Endothelial cell of umbilical vein (primary cell): Measurements from ENCODE around the gene EME2. TPM values are rescaled to one million over a fixed set of nuclear protein-coding genes. Genes with fewer than 3 reads are reported as not detected.

ENCODE experiments used
- BruUV-seq: library from RNA; stranded (reverse); fragments of 400-500 nt; replicated peaks from 2 replicates; lab custom pipeline; 2021; lab: Mats Ljungman, UMichigan
- CTCF ChIA-PET: fragments of 300-600, 350-600 bp; sonication (Branson Sonifier 250); formaldehyde crosslinking; loops from one replicate; lab custom pipeline; 2021; ENCODE audit warnings: antibody characterized with exemption, inconsistent platforms; lab: Charles Lee
- POLR2A ChIA-PET: fragments of 300-600, 350-600 bp; sonication (Branson Sonifier 250); formaldehyde crosslinking; loops from one replicate; lab custom pipeline; 2021; ENCODE audit warnings: antibody characterized with exemption, inconsistent platforms; lab: Charles Lee
- DNase-seq: peaks from one replicate; pipeline ENCODE4 v3.0.0-alpha.2; 2011; ENCODE audit warnings: low read depth, low spot score
- FAIRE-seq: peaks from 2 replicates; lab custom pipeline; 2011; peaks lifted over from hg19 to GRCh38; lab: Jason Lieb, UNC
- H2AFZ ChIP-seq: 2 replicates; pipeline ENCODE4 v1.6.0; 2012; ENCODE audit warnings: low read depth, low read length, control low read depth, inconsistent platforms
- H3K27ac ChIP-seq: 2 replicates; pipeline ENCODE4 v1.5.1; 2011; ENCODE audit warnings: low read depth, mild to moderate bottlenecking, control low read depth, low read length, moderate library complexity; ENCODE audit not compliant: insufficient read depth
- H3K27me3 ChIP-seq, 2 experiments: 2 replicates each; pipeline versions ENCODE4 v1.6.0 to v1.6.1; 2011; ENCODE audit warnings: low read length in 2 of 2, mixed read lengths in 1 of 2; ENCODE audit not compliant: control insufficient read depth in 2 of 2, insufficient read depth in 2 of 2
- H3K36me3 ChIP-seq, 2 experiments: 2 replicates in 1 of 2; 3 replicates in 1 of 2; pipeline ENCODE4 v1.5.1; 2011; ENCODE audit warnings: low read length in 2 of 2, mild to moderate bottlenecking in 1 of 2, moderate library complexity in 1 of 2; ENCODE audit not compliant: control insufficient read depth in 2 of 2, insufficient read depth in 2 of 2; ENCODE audit errors: extremely low read depth in 1 of 2
- H3K4me1 ChIP-seq: 3 replicates; pipeline ENCODE4 v1.5.1; 2011; ENCODE audit warnings: mild to moderate bottlenecking, low read length; ENCODE audit not compliant: control insufficient read depth, insufficient read depth; ENCODE audit errors: extremely low read depth
- H3K4me2 ChIP-seq: 2 replicates; pipeline ENCODE4 v1.6.1; 2011; ENCODE audit warnings: low read length, control low read depth, mixed read lengths; ENCODE audit not compliant: insufficient read depth
- H3K4me3 ChIP-seq, 3 experiments: fragments of 200-600 bp in 1 of 3; sonication (generic), shearing (Covaris generic) in 1 of 3; replicated peaks in 1 of 3; 2 replicates each; pipeline ENCODE4 v1.5.1; 2011 to 2016; ENCODE audit warnings: control low read depth in 3 of 3, low read length in 3 of 3, mild to moderate bottlenecking in 2 of 3, inconsistent platforms in 1 of 3, low read depth in 1 of 3, moderate library complexity in 1 of 3; ENCODE audit not compliant: insufficient read depth in 1 of 3
- H3K79me2 ChIP-seq: 2 replicates; pipeline ENCODE4 v1.6.0; 2012; ENCODE audit warnings: low read length, inconsistent platforms; ENCODE audit not compliant: control insufficient read depth, insufficient read depth
- H3K9ac ChIP-seq: replicated peaks from 2 replicates; pipeline ENCODE3; 2011; ENCODE audit warnings: low read length, control low read depth; ENCODE audit not compliant: insufficient read depth; ENCODE audit errors: extremely low read depth
- H3K9me1 ChIP-seq: replicated peaks from 3 replicates; pipeline ENCODE4 v1.6.0; 2011; ENCODE audit warnings: mild to moderate bottlenecking, low read length; ENCODE audit not compliant: control insufficient read depth, insufficient read depth; ENCODE audit errors: extremely low read depth
- H3K9me3 ChIP-seq: replicated peaks from 2 replicates; pipeline ENCODE4 v1.5.1; 2012; ENCODE audit warnings: low read length, inconsistent platforms; ENCODE audit not compliant: control insufficient read depth, insufficient read depth
- H4K20me1 ChIP-seq: replicated peaks from 2 replicates; pipeline ENCODE3; 2011; ENCODE audit warnings: mild to moderate bottlenecking, low read length; ENCODE audit not compliant: control insufficient read depth, insufficient read depth; ENCODE audit errors: extremely low read depth
- EZH2 ChIP-seq: IDR thresholded peaks from 2 replicates; pipeline ENCODE4 v1.6.1; 2012; ENCODE audit warnings: borderline replicate concordance, low read depth, mild to moderate bottlenecking, moderate library complexity, low read length, inconsistent platforms; ENCODE audit not compliant: severe bottlenecking
- FOS ChIP-seq: IDR thresholded peaks from 2 replicates; pipeline ENCODE4 v1.6.1; 2011; ENCODE audit warnings: mild to moderate bottlenecking, low read length, moderate library complexity, borderline replicate concordance; ENCODE audit not compliant: insufficient read depth
- GATA2 ChIP-seq: IDR thresholded peaks from 2 replicates; pipeline ENCODE4 v1.7.0; 2011; ENCODE audit warnings: low read depth, mild to moderate bottlenecking, moderate library complexity, mixed read lengths, low read length; ENCODE audit not compliant: insufficient read length, insufficient read depth
- JUN ChIP-seq: IDR thresholded peaks from 2 replicates; pipeline ENCODE4 v1.6.1; 2011; ENCODE audit warnings: borderline replicate concordance, low read depth; ENCODE audit not compliant: insufficient read length, insufficient read depth
- MAX ChIP-seq: IDR thresholded peaks from 2 replicates; pipeline ENCODE4 v1.6.1; 2011; ENCODE audit not compliant: insufficient read depth, insufficient read length
- MYC ChIP-seq: IDR thresholded peaks from one replicate; pipeline ENCODE4 v1.6.1; 2011; ENCODE audit warnings: mild to moderate bottlenecking, low read depth, low read length
- POLR2A ChIP-seq: IDR thresholded peaks from 2 replicates; pipeline ENCODE4 v1.6.1; 2012; ENCODE audit warnings: low read depth, mild to moderate bottlenecking, control low read depth, low read length
- POLR2AphosphoS5 ChIP-seq: IDR thresholded peaks from 2 replicates; pipeline ENCODE4 v1.6.1; 2012; ENCODE audit warnings: low read depth, mild to moderate bottlenecking, control low read depth, low read length, moderate library complexity; ENCODE audit not compliant: insufficient read depth
- dilution Hi-C: fragments of 300-500 bp; cut with MboI; formaldehyde crosslinking; loops from one replicate; pipeline ENCODE4 v1.15.0; 2019; ENCODE audit warnings: low sequenced_read_pairs; ENCODE audit not compliant: extremely low pct_ligation_motif_present
- intact Hi-C: fragments of 100-400 bp; cut with micrococcal nuclease; formaldehyde crosslinking; loops from one replicate; pipeline ENCODE4 v1.10.0; 2022
- polyA plus RNA-seq, 4 experiments: library from polyadenylated mRNA; depleted of rRNA in 3 of 4; stranded (reverse) in 3 of 4; unstranded in 1 of 4; fragments of >200 nt; gene quantifications; 2 replicates each; pipeline versions ENCODE4 v1.2.1 to v1.2.3, GENCODE V29; 2011 to 2012; ENCODE audit warnings: missing spikeins in 1 of 4
- total RNA-seq: library from RNA; stranded (reverse); gene quantifications from 2 replicates; pipeline ENCODE4 v1.2.3, GENCODE V29; 2021
- TF ChIP-seq, protein P1 (sequence below), 2 donors: IDR thresholded peaks; 1 replicate in 1 of 2; 2 replicates in 1 of 2; pipeline ENCODE4 v1.5.1; 2011; ENCODE audit warnings: low read length in 2 of 2, mild to moderate bottlenecking in 2 of 2, moderate library complexity in 2 of 2, control low read depth in 1 of 2, inconsistent platforms in 1 of 2, low read depth in 1 of 2; ENCODE audit not compliant: insufficient read depth in 1 of 2; ENCODE audit errors: extremely low read depth in 1 of 2

EME2 gene
- total and polyA plus RNA-seq, 2 donors (not counting 3 experiments of a cell fraction or from before 2014, with no cell fraction given), result 9.7 to 21.4 TPM

DNA sequence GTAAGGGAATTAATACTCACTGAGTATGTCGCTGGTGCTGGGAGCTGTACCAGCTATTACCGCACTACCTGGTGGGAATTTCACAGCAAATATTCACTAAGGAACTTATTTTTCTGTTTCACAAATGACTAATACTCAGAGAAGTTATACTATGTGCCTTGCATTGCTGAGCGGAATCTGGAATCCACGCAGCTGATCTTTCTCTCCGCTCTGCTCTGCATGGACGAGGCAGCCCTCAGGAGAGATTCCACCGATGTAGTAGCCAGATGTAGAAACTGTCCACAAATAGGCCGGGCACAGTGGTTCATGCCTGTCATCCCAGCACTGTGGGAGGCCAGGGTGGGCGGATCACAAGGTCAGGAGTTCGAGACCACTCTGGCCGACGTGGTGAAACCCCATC is 18.4 kb upstream of the EME2 start:
- POLR2A ChIA-PET, result no interaction called here

More for the DNA sequence above, 18.4 kb upstream of the EME2 start:
- no peaks in the 10 kb centered on the region for H3K27me3 ChIP-seq
- H3K9me3 ChIP-seq, result no peaks in the 10 kb centered on the region
- dilution Hi-C loops, result no loop called here
- TF ChIP-seq GATA2, result no peak
- no peak for TF ChIP-seq MYC
- no peak for TF ChIP-seq POLR2A
- no peak for TF ChIP-seq POLR2AphosphoS5
- no peak for TF ChIP-seq JUN
- TF ChIP-seq FOS, result no peak
- no peak for TF ChIP-seq EZH2
- TF ChIP-seq MAX, result no peak
- TF ChIP-seq, protein P1, sequence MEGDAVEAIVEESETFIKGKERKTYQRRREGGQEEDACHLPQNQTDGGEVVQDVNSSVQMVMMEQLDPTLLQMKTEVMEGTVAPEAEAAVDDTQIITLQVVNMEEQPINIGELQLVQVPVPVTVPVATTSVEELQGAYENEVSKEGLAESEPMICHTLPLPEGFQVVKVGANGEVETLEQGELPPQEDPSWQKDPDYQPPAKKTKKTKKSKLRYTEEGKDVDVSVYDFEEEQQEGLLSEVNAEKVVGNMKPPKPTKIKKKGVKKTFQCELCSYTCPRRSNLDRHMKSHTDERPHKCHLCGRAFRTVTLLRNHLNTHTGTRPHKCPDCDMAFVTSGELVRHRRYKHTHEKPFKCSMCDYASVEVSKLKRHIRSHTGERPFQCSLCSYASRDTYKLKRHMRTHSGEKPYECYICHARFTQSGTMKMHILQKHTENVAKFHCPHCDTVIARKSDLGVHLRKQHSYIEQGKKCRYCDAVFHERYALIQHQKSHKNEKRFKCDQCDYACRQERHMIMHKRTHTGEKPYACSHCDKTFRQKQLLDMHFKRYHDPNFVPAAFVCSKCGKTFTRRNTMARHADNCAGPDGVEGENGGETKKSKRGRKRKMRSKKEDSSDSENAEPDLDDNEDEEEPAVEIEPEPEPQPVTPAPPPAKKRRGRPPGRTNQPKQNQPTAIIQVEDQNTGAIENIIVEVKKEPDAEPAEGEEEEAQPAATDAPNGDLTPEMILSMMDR (IDR thresholded peaks at IDR 0.05; ENCODE audit: extremely low read depth in 1 of 2, insufficient read depth in 1 of 2, low read depth in 1 of 2, low read length in 2 of 2), result no peak
- no peak overlapping the region for H3K4me3 ChIP-seq
- H3K4me2 ChIP-seq, result no peak overlapping the region
- H3K9me1 ChIP-seq, result no peaks in the 10 kb centered on the region
- no peak overlapping the region for H2AFZ ChIP-seq
- no peak overlapping the region for H3K9ac ChIP-seq
- H3K4me1 ChIP-seq, result no peaks in the 10 kb centered on the region
- no peaks in the 10 kb centered on the region for H4K20me1 ChIP-seq
- H3K36me3 ChIP-seq, result peaks cover 4 to 31% of the 10 kb centered on the region in 2 experiments
- no peaks in the 10 kb centered on the region for H3K79me2 ChIP-seq
- DNase-seq, result no peak
- intact Hi-C loops, result no loop called here
- no peak overlapping the region for H3K27ac ChIP-seq
- no TSS peak for BruUV-seq
- no peak for FAIRE-seq
- CTCF ChIA-PET, result no interaction called here
